RPMI7951 (cell line): Measurements from ENCODE around the gene SRRD. TPM values are rescaled to one million over a fixed set of nuclear protein-coding genes. Genes with fewer than 3 reads are reported as not detected.
"Not testable (repeated sequence)": the region's sequence is repeated elsewhere in the genome, so short reads cannot be mapped to it uniquely, and the experiment has no call there.

Source experiments
- DNase-seq: peaks from one replicate; pipeline ENCODE4 v3.0.0-alpha.2; 2012; ENCODE audit warnings: low read depth
- total RNA-seq: library from RNA; depleted of rRNA; stranded (reverse); fragments of >200 nt; shearing (Covaris generic); gene quantifications from 2 replicates; pipeline ENCODE4 v1.2.3, GENCODE V29; 2014; rRNA removed

Gene SRRD
- 15.0 and 23.0 TPM in 2 replicates for total RNA-seq

- peak; percentile 85 for DNase-seq
These were observed at the start of gene SRRD, which contains the start of gene HPS4 for GRCh38 chr22:26483439-26484359. SRRD (plus strand) TSS chr22:26483877; CDS start chr22:26483891, 14 bp downstream. HPS4 (minus strand) TSS chr22:26483783; CDS start chr22:26481762, 2,021 bp downstream.

GRCh38 chr22:26435327-26436093 lies 48.2 kb upstream of the SRRD start:
- DNase-seq = no peak

- DNase-seq = no peak
These were observed 46.7 kb upstream of the SRRD start for GRCh38 chr22:26436903-26437515.

- DNase-seq = no peak
These were observed 45.8 kb upstream of the SRRD start for GRCh38 chr22:26437694-26438392.

GRCh38 chr22:26438776-26439175 lies 44.9 kb upstream of the SRRD start:
- not testable (repeated sequence) for DNase-seq

- no peak for DNase-seq
These were observed 44.1 kb upstream of the SRRD start for GRCh38 chr22:26439559-26439958.

GRCh38 chr22:26442086-26442756 lies 41.5 kb upstream of the SRRD start:
- DNase-seq = no peak

- DNase-seq = no peak
These were observed 39.6 kb upstream of the SRRD start for GRCh38 chr22:26443901-26444690.

- no peak for DNase-seq
These were observed 38.9 kb upstream of the SRRD start for GRCh38 chr22:26444777-26445176.

GRCh38 chr22:26445577-26446275 lies 38.0 kb upstream of the SRRD start:
- no peak for DNase-seq

- no peak for DNase-seq
These were observed 36.7 kb upstream of the SRRD start for GRCh38 chr22:26446808-26447515.

- DNase-seq = no peak
These were observed 35.9 kb upstream of the SRRD start for GRCh38 chr22:26447584-26448329.

- DNase-seq = no peak
These were observed 35.3 kb upstream of the SRRD start for GRCh38 chr22:26448334-26448733.

- DNase-seq = no peak
These were observed 34.7 kb upstream of the SRRD start for GRCh38 chr22:26448941-26449340.

- DNase-seq = no peak
These were observed 33.1 kb upstream of the SRRD start for GRCh38 chr22:26450453-26451185.

- DNase-seq = no peak
These were observed 31.3 kb upstream of the SRRD start for GRCh38 chr22:26452236-26453016.

GRCh38 chr22:26453216-26453615 lies 30.5 kb upstream of the SRRD start:
- no peak for DNase-seq
